Colonic mucosa (tissue), 4 donors: ENCODE results near the gene PRKAB1. TPM values are rescaled to one million over a fixed set of nuclear protein-coding genes. Genes with fewer than 3 reads are reported as not detected.

Experiments
- DNase-seq: peaks from one replicate; pipeline ENCODE4 v3.0.0-alpha.2; 2020
- H3K27ac ChIP-seq: fragments of 200-600 bp; one replicate; pipeline ENCODE4 v1.8.0; 2021
- H3K27me3 ChIP-seq: fragments of 200-600 bp; one replicate; pipeline ENCODE4 v1.8.0; 2021
- H3K36me3 ChIP-seq: fragments of 200-600 bp; one replicate; pipeline ENCODE4 v1.8.0; 2021
- H3K4me1 ChIP-seq: fragments of 200-600 bp; one replicate; pipeline ENCODE4 v1.8.0; 2021; ENCODE audit warnings: mild to moderate bottlenecking
- H3K4me3 ChIP-seq: fragments of 200-600 bp; one replicate; pipeline ENCODE4 v1.8.0; 2021
- H3K9ac ChIP-seq, 2 donors: one replicate each; pipeline ENCODE4 v1.7.0; 2013; ENCODE audit warnings: control low read depth in 2 of 2, low read depth in 2 of 2, low read length in 2 of 2
- H3K9me3 ChIP-seq: fragments of 200-600 bp; one replicate; pipeline ENCODE4 v1.8.0; 2021
- intact Hi-C: fragments of 100-400 bp; cut with DNase I; formaldehyde crosslinking; loops from one replicate; pipeline ENCODE4 v1.14.1; 2022
- total RNA-seq, 2 donors: library from RNA; stranded (reverse); fragmentation: NEBNext Ultra II Directional in 1 of 2; extraction: Animal tissue kit (Norgen Biotek cat#: 25700) in 1 of 2; gene quantifications; one replicate each; pipeline ENCODE4 v1.2.1, GENCODE V29; 2021
- TF ChIP-seq, protein P1 (sequence below): fragments of 200-600 bp; IDR thresholded peaks from one replicate; pipeline ENCODE4 v1.8.0; 2022; ENCODE audit warnings: antibody characterized with exemption, mild to moderate bottlenecking
- donor health status: healthy.
- donor health status: DM: no; HTN: no; CAD: no.
- donor health status: DM: no; HTN: no; CAD: no.

Gene PRKAB1
- total RNA-seq, 2 donors from 2014 or later, result 70.4 to 76.7 TPM

DNA sequence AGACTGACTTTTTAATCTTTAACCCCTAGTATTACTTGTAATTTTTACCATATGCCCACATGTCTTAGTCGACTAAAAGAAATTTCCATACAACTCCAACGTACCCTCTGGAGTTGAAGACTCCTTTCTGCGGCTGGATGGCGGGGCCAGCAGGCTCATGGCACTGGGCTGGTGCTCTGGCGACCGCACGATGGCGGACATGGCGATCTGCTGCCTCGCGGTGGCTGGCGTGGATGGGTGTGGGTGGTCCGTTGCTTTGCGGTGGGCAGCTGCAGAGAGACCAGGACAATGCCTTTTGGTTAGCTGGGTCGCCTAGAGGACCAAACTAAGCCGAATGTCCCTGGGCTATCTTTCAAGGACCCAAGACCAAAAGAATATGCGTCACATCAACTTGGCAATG lies 50.2 kb downstream of the PRKAB1 start:
- intact Hi-C loops, result no loop called here
- no peaks in the 10 kb centered on the region for H3K4me1 ChIP-seq
- DNase-seq, result no peak
- H3K27ac ChIP-seq, result no peak overlapping the region
- H3K36me3 ChIP-seq, result no peaks in the 10 kb centered on the region
- TF ChIP-seq, protein P1, sequence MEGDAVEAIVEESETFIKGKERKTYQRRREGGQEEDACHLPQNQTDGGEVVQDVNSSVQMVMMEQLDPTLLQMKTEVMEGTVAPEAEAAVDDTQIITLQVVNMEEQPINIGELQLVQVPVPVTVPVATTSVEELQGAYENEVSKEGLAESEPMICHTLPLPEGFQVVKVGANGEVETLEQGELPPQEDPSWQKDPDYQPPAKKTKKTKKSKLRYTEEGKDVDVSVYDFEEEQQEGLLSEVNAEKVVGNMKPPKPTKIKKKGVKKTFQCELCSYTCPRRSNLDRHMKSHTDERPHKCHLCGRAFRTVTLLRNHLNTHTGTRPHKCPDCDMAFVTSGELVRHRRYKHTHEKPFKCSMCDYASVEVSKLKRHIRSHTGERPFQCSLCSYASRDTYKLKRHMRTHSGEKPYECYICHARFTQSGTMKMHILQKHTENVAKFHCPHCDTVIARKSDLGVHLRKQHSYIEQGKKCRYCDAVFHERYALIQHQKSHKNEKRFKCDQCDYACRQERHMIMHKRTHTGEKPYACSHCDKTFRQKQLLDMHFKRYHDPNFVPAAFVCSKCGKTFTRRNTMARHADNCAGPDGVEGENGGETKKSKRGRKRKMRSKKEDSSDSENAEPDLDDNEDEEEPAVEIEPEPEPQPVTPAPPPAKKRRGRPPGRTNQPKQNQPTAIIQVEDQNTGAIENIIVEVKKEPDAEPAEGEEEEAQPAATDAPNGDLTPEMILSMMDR, result no peak
- no peaks in the 10 kb centered on the region for H3K27me3 ChIP-seq
- H3K9me3 ChIP-seq, result no peaks in the 10 kb centered on the region
- H3K4me3 ChIP-seq, result no peak overlapping the region
- no peak overlapping the region for H3K9ac ChIP-seq

DNA sequence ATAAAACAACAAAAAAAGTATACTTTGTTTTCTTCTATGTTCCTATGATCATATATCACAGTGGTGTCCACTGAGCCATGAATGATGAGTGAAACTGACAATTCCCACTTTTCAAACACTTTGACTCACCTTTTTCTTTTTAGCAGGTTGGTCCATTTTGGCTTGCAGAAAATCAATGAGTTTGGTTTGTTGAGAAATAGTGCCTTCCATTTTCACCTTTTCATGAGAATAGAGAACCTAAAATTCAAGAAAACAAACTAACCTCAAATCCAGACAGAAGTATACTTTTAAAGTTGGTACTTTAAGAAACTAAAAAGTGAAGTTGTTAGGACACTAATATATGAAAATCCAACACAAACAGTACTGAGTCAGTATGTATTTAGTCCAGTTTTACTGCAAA lies 52.4 kb downstream of the PRKAB1 start:
- H3K4me3 ChIP-seq, result no peak overlapping the region
- intact Hi-C loops, result no loop called here
- no peaks in the 10 kb centered on the region for H3K4me1 ChIP-seq
- H3K27ac ChIP-seq, result no peak overlapping the region
- H3K9me3 ChIP-seq, result no peaks in the 10 kb centered on the region
- no peak overlapping the region for H3K9ac ChIP-seq
- TF ChIP-seq, protein P1, result no peak
- no peaks in the 10 kb centered on the region for H3K36me3 ChIP-seq
- H3K27me3 ChIP-seq, result no peaks in the 10 kb centered on the region
- no peak for DNase-seq

DNA sequence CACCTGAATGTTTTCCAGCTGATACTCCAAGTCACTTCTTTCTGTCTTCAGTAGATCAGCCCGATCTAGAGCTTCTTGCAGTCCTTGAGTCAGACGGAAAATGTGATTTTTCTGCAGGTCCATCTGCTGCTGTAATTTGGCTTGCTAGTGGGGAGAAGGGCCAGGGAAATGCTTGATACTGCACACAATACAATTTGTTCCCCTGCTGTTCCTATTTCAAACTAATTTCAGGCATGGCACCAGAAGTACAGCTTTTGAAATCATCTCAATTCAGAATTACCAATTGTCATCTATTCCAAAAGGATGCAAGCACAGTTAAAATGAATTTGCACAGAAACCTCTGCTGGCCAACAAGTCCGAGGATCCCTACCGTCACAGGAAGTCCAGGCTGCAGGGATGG lies 53.4 kb downstream of the PRKAB1 start:
- TF ChIP-seq, protein P1, result no peak
- DNase-seq, result no peak
- Histone ChIP-seq H3K4me1 (no peaks in the 10 kb centered on the region), H3K27me3 (no peaks in the 10 kb centered on the region), H3K9me3 (no peaks in the 10 kb centered on the region), H3K36me3 (no peaks in the 10 kb centered on the region), H3K27ac (no peak overlapping the region), H3K4me3 (no peak overlapping the region), H3K9ac (no peak overlapping the region)
- intact Hi-C loops, result no loop called here

DNA sequence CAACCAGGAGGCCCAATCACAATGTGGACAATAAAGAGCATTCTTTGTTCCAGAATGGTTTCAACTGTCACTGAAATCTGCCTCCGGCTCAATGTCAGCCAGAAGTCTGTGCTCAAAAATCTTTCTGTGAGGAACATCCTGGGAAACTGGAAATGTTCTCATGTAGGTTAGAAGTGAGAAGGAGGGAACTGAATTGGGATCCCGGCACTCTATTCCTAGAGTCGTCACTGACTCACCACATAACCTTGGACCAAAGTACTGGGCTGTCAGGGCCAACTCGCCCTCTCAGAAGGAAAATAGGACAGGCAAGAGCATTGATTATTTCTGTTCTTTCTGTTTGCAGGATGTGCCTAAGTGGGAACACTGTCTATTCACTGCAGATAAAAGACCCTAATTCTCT lies 57.6 kb downstream of the PRKAB1 start:
- intact Hi-C loops, result no loop called here
- no peak overlapping the region for H3K27ac ChIP-seq
- DNase-seq, result no peak

DNA sequence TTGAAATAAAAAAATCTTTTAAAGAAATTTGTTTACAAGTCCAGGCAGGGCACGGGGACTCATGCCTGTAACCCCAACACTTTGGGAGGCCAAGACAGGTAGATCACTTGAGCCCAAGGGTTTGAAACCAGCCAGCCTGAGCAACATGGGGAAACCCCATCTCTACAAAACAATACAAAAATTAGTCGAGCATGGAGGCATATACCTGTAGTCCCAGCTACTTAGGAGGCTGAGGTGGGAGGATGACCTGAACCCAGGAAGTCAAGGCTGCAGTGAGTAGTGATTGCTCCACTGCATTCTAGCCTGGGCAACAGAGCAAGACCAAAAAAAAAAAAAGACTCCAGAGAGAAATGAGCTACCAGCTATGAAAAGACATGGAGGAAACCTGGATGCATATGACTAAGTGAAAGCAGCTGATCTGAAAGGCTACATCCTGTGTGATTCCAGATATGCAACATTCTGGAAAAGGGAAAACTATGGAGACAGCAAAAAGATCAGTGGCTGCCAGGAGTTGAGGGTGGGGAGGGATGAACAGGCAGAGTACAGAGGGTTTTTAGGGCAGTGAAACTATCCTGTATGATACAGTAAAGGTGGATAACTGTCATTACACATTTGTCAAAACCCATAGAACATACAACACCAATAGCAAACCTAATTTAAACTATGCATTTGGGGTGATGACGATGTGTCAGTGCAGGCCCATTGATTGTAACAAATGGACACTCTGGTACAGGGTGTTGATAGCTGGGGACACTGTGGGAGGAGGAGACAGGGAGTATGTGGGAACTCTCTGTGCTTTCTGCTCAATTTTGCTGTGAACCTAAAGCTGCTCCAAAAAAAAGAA lies 59.9 kb downstream of the PRKAB1 start:
- no peak for DNase-seq
- no peaks in the 10 kb centered on the region for H3K9me3 ChIP-seq
- intact Hi-C loops, result no loop called here
- no peak overlapping the region for H3K4me3 ChIP-seq
- H3K4me1 ChIP-seq, result no peaks in the 10 kb centered on the region
- TF ChIP-seq, protein P1, result no peak
- no peaks in the 10 kb centered on the region for H3K36me3 ChIP-seq
- no peak overlapping the region for H3K27ac ChIP-seq
- no peaks in the 10 kb centered on the region for H3K27me3 ChIP-seq
- H3K9ac ChIP-seq, result no peak overlapping the region

More for the DNA sequence above, 57.6 kb downstream of the PRKAB1 start:
- no peaks in the 10 kb centered on the region for H3K9me3 ChIP-seq
- TF ChIP-seq, protein P1, result no peak
- no peaks in the 10 kb centered on the region for H3K27me3 ChIP-seq
- H3K4me1 ChIP-seq, result no peaks in the 10 kb centered on the region
- no peak overlapping the region for H3K4me3 ChIP-seq
- no peak overlapping the region for H3K9ac ChIP-seq
- no peaks in the 10 kb centered on the region for H3K36me3 ChIP-seq
